GM21526 (cell line): ENCODE results near the gene BTD.
"Not testable (repeated sequence)": the region's sequence is repeated elsewhere in the genome, so short reads cannot be mapped to it uniquely, and the experiment has no call there.

Experiments
- ATAC-seq: cut with Tn5 transposase; IDR thresholded peaks from one replicate; pipeline ENCODE4 v1.9.1; 2021; ENCODE audit warnings: moderate library complexity; ENCODE audit not compliant: unreplicated experiment, low FRiP score

BTD gene

DNA sequence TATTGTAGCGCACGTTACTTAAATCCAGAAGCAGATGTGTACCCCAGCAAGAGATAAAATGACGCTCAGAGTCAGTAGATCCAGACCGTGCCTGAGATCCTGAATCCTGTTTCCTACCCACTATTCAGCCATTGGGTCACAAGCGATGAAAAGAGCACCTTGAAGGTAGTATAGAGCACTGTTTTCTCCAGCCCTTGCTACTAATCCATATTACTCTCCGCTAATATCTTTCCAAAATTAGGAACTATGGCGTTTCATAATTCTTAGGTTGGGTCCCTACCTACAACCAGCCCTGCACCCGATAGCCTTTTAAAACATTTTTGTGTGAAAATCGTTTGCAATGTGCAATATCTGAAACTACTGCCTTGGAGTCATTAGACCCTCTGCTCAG lies 596 bp downstream of the BTD start:
- ATAC-seq: peak; percentile 10

DNA sequence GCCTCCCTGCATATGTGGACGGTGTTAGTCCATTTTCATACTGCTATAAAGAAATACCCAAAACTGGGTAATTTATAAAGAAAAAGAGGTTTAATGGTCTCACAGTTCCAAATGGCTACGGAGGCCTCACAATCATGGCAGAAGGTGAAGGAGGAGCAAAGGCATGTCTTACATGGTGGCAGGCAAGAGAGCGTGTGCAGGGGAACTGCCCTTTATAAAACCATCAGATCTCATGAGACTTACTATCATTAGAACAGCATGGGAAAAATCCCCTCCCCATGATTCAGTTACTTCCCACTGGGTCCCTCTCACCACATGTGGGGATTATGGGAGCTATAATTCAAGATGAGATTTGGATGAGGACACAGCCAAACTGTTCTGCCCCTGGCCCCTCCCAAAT lies 1.3 kb downstream of the BTD start:
- not testable (repeated sequence) for ATAC-seq

GRCh38 chr3:15604584-15604983 lies 3.0 kb downstream of the BTD start:
- ATAC-seq: not testable (repeated sequence)

GRCh38 chr3:15606434-15606891 lies 4.9 kb downstream of the BTD start:
- ATAC-seq: no peak

DNA sequence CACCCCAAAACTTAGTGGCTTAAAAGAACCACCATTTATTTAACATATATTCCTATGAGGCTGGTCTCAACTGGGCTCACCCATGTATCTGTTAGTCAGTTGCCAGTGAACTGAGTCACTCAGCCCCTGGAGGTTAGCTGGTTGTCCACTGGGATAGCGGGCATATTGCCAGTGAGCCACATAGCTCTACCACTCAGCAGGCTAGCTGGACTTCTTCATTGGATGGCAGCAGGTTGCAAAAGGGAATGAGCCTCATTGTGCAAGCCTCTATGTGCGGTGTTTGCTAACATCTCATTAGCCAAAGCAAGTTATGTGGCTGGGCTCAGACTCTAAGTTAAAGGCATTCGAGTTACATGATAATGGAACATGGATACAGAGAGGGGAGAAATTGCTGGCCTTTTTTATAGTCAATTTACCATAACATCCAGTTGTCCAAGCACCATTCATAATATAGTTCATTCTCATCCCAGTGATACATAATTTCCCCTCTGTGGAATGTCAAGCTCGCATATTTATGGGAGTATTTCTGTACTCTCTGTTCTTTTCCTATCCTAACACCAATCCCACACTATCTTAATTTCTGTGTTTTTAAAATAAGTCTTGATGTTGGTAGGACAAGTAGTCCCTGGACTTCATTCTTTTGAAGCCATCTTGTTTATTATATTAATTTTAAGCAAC lies 8.7 kb downstream of the BTD start:
- ATAC-seq: no peak

GRCh38 chr3:15611018-15611417 lies 9.5 kb downstream of the BTD start:
- ATAC-seq: no peak

GRCh38 chr3:15612001-15612400 lies 10.5 kb downstream of the BTD start:
- ATAC-seq: no peak

- no peak for ATAC-seq
Observed at GRCh38 chr3:15614958-15615357, 13.4 kb downstream of the BTD start.

DNA sequence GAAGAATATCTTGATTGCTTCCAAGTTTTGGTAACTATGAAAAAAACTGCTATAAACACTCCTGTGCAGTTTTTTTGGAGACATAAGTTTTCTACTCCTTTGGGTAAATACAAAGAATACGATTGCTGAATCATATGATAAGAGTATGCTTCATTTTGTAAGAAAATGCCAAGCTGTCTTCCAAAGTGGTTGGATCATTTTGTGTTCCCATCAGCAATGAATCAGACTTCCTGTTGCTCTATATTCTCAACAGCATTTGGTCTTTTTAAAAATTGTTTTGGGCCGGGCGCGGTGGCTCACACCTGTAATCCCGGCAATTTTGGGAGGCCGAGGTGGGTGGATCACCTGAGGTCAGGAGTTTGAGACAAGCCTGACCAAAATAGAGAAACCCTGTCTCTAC lies 14.5 kb downstream of the BTD start:
- ATAC-seq: no peak

DNA sequence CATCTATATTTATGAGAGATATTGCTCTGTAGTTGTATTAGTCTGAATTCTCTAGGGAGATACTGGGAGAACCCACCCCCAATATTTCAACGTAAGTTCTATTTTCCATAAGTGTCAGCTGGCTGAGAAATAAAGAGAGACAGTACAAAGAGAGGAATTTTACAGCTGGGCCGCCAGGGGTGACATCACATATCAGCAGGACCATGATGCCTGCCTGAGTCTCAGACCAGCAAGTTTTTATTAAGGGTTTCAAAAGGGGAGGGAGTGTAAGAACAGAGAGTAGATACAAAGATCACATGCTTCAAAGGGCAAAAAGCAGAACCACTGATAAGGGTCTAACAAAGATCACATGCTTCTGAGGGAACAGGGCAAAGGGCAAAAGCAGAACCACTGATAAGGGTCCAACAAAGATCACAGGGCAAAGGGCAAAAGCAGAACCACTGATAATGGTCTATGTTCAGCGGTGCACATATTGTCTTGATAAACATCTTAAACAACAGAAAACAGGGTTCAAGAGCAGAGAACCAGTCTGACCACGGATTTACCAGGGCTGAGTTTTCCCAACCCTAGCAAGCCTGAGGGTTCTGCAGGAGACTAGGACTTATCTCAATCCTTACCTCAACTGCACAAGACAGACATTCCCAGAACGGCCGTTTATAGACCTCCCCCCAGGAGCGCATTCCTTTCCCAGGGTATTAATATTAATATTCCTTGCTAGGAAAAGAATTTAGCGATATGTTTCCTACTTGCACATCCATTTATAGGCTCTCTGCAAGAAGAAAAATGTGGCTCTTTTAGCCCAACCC lies 18.3 kb downstream of the BTD start:
- ATAC-seq: not testable (repeated sequence)

DNA sequence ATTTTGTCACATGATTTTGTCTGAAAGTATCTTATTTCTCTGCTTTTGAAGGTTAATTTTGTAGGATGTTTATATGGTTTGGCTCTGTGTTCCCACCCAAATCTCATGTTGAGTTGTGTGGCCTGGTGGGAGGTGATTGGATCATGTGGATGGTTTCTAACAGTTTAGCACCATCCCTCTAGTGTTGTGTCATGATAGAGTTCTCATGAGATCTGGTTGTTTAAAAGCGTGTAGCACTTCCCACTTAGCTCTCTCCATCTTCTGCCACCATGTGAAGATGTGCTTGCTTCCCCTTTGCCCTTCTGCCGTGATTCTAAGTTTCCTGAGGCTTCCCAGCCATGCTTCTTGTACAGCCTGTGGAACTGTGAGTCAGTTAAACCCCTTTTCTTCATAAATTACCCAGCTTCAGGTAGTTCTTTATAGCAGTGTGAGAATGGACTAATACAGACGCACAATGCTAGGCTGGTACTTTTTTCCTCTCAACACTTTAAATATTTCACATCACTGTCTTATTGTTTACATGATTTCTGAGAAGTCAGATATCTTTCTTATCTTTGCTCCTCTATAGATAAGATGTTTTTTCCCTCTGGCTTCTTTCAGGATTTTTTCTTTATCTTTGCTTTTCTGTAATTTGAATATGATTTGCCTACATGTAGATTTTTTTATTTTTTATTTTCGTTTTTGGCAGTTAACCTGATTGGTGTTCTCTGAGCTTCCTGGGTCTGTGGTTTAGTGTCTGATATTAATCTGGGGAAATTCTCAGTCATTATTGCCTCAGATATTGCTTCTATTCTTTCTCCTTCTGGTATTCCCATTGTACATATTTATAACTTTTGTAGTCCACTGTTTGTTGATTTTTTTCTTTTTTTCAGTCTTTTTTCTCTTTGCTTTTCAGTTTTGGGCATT lies 22.2 kb downstream of the BTD start:
- no peak for ATAC-seq

GRCh38 chr3:15628967-15629366 lies 27.4 kb downstream of the BTD start:
- ATAC-seq: no peak

DNA sequence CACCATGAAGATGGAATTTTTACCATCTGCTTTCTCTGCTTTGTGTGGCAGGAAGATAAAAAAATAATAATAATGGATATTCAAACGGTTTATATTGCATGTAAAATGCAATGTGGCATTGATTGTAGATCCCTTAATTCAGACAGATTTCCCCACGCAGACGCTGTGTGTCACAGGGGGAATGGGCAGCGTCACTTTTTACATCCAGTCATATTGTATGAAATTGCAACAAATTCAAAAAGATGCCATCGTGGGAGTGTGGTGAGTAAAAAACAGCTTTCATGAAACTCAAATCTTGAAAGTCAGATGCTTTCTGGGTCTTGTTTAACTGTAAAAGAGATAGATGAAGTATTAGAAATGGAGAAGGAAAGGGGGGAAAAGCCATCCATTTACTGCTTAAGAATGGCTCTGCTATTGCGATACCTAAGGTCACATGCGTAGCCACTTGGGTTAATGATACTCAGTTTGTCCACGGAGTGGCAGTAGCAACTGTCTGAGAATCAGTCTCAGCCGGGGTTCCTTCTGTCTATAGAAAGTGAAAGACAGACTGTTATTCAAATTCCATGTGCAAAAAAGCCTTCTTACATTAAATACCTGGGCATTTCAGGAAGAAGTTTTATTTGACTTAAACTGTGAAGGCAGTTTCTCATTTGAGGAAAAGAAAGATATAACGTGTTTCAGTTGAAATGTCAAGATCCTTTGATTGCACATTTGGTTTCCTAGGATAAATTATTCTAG lies 28.5 kb downstream of the BTD start:
- peak; percentile 90 for ATAC-seq

- no peak for ATAC-seq
Observed at GRCh38 chr3:15630646-15631350, 29.3 kb downstream of the BTD start.

- ATAC-seq: no peak
Observed at GRCh38 chr3:15631426-15632211, 30.1 kb downstream of the BTD start.

GRCh38 chr3:15632212-15632580 lies 30.7 kb downstream of the BTD start:
- no peak for ATAC-seq

GRCh38 chr3:15633159-15633558 lies 31.6 kb downstream of the BTD start:
- ATAC-seq: no peak

GRCh38 chr3:15633766-15634598 lies 32.4 kb downstream of the BTD start:
- no peak for ATAC-seq
